ENCODE data around the gene ANKS1B.

ANKS1B gene

DNA sequence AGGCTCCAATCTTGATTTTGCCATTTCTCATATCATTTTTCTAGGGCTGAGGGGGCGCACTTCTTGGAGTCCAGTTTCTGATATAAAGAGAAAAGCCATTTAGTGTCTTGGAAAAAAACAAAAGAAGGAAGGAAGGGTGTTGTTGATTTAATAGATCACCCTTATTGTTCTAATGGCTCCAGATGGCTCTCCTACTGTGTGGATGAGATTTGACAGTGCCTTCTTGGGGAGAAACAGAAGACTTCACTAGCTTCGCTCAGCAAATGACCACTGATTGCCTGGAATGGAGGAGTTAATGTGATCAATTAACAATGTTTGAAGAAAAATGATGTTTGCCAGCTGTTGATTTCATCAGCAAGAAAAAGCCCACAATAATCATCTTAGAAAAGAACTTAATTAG is 1123.5 kb downstream of the ANKS1B start (continued):
- TF ChIP-seq, protein P1, sequence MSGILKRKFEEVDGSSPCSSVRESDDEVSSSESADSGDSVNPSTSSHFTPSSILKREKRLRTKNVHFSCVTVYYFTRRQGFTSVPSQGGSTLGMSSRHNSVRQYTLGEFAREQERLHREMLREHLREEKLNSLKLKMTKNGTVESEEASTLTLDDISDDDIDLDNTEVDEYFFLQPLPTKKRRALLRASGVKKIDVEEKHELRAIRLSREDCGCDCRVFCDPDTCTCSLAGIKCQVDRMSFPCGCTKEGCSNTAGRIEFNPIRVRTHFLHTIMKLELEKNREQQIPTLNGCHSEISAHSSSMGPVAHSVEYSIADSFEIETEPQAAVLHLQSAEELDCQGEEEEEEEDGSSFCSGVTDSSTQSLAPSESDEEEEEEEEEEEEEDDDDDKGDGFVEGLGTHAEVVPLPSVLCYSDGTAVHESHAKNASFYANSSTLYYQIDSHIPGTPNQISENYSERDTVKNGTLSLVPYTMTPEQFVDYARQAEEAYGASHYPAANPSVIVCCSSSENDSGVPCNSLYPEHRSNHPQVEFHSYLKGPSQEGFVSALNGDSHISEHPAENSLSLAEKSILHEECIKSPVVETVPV (CRISPR knock-in tag; IDR thresholded peaks at IDR 0.05): no peak
- TF ChIP-seq ZNF565 (CRISPR knock-in tag; conservative IDR thresholded peaks at IDR 0.05; ENCODE audit: low read depth) (no peak), ZFP30 (CRISPR knock-in tag; IDR thresholded peaks at IDR 0.05) (no peak), ESRRG (CRISPR knock-in tag; IDR thresholded peaks at IDR 0.05) (no peak), TOX (CRISPR knock-in tag; IDR thresholded peaks at IDR 0.05; ENCODE audit: borderline replicate concordance) (no peak), ZNF8 (CRISPR knock-in tag; IDR thresholded peaks at IDR 0.05) (no peak), ZNF70 (CRISPR knock-in tag; IDR thresholded peaks at IDR 0.05) (no peak), ZFP3 (CRISPR knock-in tag; IDR thresholded peaks at IDR 0.05) (no peak)
- TF ChIP-seq, protein P2, sequence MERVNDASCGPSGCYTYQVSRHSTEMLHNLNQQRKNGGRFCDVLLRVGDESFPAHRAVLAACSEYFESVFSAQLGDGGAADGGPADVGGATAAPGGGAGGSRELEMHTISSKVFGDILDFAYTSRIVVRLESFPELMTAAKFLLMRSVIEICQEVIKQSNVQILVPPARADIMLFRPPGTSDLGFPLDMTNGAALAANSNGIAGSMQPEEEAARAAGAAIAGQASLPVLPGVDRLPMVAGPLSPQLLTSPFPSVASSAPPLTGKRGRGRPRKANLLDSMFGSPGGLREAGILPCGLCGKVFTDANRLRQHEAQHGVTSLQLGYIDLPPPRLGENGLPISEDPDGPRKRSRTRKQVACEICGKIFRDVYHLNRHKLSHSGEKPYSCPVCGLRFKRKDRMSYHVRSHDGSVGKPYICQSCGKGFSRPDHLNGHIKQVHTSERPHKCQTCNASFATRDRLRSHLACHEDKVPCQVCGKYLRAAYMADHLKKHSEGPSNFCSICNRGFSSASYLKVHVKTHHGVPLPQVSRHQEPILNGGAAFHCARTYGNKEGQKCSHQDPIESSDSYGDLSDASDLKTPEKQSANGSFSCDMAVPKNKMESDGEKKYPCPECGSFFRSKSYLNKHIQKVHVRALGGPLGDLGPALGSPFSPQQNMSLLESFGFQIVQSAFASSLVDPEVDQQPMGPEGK (CRISPR knock-in tag; IDR thresholded peaks at IDR 0.05; ENCODE audit: borderline replicate concordance): no peak

DNA sequence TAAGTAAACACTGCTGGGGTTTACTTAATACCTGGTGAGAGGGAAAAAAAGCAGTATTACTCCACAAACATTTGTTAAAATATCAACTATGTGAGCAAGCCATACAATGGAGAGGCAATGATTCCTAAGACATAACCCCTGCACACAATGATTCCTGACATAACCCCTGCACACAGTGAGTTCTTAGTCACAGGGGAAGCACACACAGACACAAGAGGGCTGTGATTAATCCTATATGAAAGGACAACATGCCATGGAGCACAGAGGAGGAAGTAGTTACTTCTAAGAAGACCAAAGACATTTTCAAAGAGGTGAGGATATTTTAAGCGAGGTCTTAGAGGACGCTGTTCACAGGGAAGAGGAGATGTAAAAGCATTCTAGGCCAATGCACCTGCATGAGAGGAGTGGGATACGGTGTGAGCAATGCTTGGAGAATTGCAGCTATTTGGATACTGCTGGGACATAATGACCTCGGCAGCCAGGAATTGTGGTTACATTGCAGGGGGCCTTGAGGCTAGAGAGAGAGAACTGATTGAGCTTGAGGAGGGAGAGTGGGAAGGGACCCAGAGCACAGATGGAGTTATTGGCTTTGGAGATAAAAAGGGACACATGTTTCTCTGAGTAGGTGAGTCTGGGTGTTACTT is 1127.7 kb downstream of the ANKS1B start:
- TF ChIP-seq OSR1 (CRISPR knock-in tag; IDR thresholded peaks at IDR 0.05) (no peak), ESRRG (CRISPR knock-in tag; IDR thresholded peaks at IDR 0.05) (no peak), ZNF70 (CRISPR knock-in tag; IDR thresholded peaks at IDR 0.05) (no peak), ARNTL (CRISPR knock-in tag; IDR thresholded peaks at IDR 0.05; ENCODE audit: borderline replicate concordance, low read depth) (no peak)
- ATAC-seq: no peak

DNA sequence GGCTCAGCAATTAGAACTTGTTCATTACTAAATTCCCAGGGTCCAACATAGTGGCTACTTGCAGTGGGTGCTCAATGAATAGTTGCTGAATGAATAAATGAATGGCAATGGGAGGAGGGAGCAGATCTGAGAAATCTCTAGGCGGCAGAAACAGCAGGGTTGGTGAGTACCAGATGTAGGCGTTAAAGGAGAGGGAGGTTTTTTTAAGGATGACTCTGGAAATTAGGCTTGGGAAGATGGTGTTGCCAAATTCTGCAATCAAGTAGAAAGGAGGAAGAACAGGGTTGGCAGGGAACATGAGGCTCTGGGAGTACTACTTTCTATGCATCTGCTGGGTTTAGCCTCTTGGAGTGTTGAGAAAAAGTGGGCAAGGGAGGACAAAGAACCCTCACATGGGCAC is 1132.6 kb downstream of the ANKS1B start:
- TF ChIP-seq TCF4 (CRISPR knock-in tag; IDR thresholded peaks at IDR 0.05; ENCODE audit: borderline replicate concordance) (no peak), OSR1 (CRISPR knock-in tag; IDR thresholded peaks at IDR 0.05) (no peak), ZFP3 (CRISPR knock-in tag; IDR thresholded peaks at IDR 0.05) (no peak)
- no peak for ATAC-seq

DNA sequence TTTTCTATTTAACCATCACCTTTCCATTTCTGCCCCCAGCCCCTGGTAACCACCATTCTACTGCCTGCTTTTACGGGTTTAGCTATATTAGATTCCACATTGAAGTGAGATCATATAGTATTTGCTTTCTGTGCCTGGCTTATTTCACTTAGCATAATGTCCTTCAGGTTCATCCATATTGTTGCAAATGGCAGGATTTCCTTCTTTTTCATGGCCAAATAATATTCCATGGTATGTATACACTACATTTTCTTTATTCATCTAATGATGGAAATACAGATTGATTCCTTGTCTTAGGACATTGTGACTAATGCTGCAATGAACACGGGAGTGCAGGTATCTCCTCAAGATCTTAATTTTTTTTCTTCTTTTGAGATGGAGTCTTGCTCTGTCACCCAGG is 1137.5 kb downstream of the ANKS1B start:
- TF ChIP-seq TCF4 (CRISPR knock-in tag; IDR thresholded peaks at IDR 0.05; ENCODE audit: borderline replicate concordance): no peak
- TF ChIP-seq ZNF70 (CRISPR knock-in tag; IDR thresholded peaks at IDR 0.05): no peak
- TF ChIP-seq ZFP30 (CRISPR knock-in tag; IDR thresholded peaks at IDR 0.05): no peak
- TF ChIP-seq RARB (CRISPR knock-in tag; IDR thresholded peaks at IDR 0.05): no peak
- TF ChIP-seq, protein P1 (CRISPR knock-in tag; IDR thresholded peaks at IDR 0.05): no peak
- TF ChIP-seq, protein P2 (CRISPR knock-in tag; IDR thresholded peaks at IDR 0.05; ENCODE audit: borderline replicate concordance): no peak
- TF ChIP-seq, protein P3, sequence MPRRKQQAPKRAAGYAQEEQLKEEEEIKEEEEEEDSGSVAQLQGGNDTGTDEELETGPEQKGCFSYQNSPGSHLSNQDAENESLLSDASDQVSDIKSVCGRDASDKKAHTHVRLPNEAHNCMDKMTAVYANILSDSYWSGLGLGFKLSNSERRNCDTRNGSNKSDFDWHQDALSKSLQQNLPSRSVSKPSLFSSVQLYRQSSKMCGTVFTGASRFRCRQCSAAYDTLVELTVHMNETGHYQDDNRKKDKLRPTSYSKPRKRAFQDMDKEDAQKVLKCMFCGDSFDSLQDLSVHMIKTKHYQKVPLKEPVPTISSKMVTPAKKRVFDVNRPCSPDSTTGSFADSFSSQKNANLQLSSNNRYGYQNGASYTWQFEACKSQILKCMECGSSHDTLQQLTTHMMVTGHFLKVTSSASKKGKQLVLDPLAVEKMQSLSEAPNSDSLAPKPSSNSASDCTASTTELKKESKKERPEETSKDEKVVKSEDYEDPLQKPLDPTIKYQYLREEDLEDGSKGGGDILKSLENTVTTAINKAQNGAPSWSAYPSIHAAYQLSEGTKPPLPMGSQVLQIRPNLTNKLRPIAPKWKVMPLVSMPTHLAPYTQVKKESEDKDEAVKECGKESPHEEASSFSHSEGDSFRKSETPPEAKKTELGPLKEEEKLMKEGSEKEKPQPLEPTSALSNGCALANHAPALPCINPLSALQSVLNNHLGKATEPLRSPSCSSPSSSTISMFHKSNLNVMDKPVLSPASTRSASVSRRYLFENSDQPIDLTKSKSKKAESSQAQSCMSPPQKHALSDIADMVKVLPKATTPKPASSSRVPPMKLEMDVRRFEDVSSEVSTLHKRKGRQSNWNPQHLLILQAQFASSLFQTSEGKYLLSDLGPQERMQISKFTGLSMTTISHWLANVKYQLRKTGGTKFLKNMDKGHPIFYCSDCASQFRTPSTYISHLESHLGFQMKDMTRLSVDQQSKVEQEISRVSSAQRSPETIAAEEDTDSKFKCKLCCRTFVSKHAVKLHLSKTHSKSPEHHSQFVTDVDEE (CRISPR knock-in tag; IDR thresholded peaks at IDR 0.05): no peak
- no peak for TF ChIP-seq SNAI2 (CRISPR knock-in tag; IDR thresholded peaks at IDR 0.05)
- TF ChIP-seq ZNF8 (CRISPR knock-in tag; IDR thresholded peaks at IDR 0.05): no peak
- no peak for TF ChIP-seq ESRRG (CRISPR knock-in tag; IDR thresholded peaks at IDR 0.05)
- TF ChIP-seq CSDC2 (CRISPR knock-in tag; IDR thresholded peaks at IDR 0.05): no peak
- TF ChIP-seq OSR1 (CRISPR knock-in tag; IDR thresholded peaks at IDR 0.05): no peak
- no peak for TF ChIP-seq ARNTL (CRISPR knock-in tag; IDR thresholded peaks at IDR 0.05; ENCODE audit: borderline replicate concordance, low read depth)
- TF ChIP-seq, protein P4, sequence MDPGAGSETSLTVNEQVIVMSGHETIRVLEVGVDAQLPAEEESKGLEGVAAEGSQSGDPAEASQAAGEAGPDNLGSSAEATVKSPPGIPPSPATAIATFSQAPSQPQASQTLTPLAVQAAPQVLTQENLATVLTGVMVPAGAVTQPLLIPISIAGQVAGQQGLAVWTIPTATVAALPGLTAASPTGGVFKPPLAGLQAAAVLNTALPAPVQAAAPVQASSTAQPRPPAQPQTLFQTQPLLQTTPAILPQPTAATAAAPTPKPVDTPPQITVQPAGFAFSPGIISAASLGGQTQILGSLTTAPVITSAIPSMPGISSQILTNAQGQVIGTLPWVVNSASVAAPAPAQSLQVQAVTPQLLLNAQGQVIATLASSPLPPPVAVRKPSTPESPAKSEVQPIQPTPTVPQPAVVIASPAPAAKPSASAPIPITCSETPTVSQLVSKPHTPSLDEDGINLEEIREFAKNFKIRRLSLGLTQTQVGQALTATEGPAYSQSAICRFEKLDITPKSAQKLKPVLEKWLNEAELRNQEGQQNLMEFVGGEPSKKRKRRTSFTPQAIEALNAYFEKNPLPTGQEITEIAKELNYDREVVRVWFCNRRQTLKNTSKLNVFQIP (CRISPR knock-in tag; IDR thresholded peaks at IDR 0.05; ENCODE audit: borderline replicate concordance, low read depth): no peak
- TF ChIP-seq TOX (CRISPR knock-in tag; IDR thresholded peaks at IDR 0.05; ENCODE audit: borderline replicate concordance): no peak
- no peak for TF ChIP-seq PPARA (CRISPR knock-in tag; IDR thresholded peaks at IDR 0.05; ENCODE audit: borderline replicate concordance)
- no peak for TF ChIP-seq ZFP3 (CRISPR knock-in tag; IDR thresholded peaks at IDR 0.05)
- TF ChIP-seq ZC3H10 (CRISPR knock-in tag; IDR thresholded peaks at IDR 0.05): no peak
- TF ChIP-seq GLIS3 (CRISPR knock-in tag; IDR thresholded peaks at IDR 0.05): no peak
- TF ChIP-seq ZNF565 (CRISPR knock-in tag; conservative IDR thresholded peaks at IDR 0.05; ENCODE audit: low read depth): no peak
- ATAC-seq: no peak
